Kidney (tissue), 14 donors: Measurements from ENCODE around the gene ZG16. TPM values are rescaled to one million over a fixed set of nuclear protein-coding genes. Genes with fewer than 3 reads are reported as not detected.

ENCODE experiments used
- DNase-seq, 5 donors: peaks; one replicate each; pipeline ENCODE4 v3.0.0-alpha.2; 2013 to 2020
- FAIRE-seq: peaks from 2 replicates; lab custom pipeline; 2012; peaks lifted over from hg19 to GRCh38; lab: Jason Lieb, UNC
- H3K27ac ChIP-seq, 2 donors: one replicate each; pipeline ENCODE4 v1.7.0; 2013; ENCODE audit warnings: low read depth in 2 of 2, low read length in 2 of 2, inconsistent platforms in 1 of 2
- H3K27me3 ChIP-seq: one replicate; pipeline ENCODE4 v1.7.1; 2013; ENCODE audit warnings: low read length, inconsistent platforms; ENCODE audit not compliant: control insufficient read depth, insufficient read depth
- H3K36me3 ChIP-seq, 3 donors: one replicate each; pipeline versions ENCODE4 v1.7.0 to v1.7.1; 2013; ENCODE audit warnings: low read length in 3 of 3, control low read depth in 1 of 3, inconsistent platforms in 1 of 3; ENCODE audit not compliant: insufficient read depth in 3 of 3, control insufficient read depth in 2 of 3
- H3K4me1 ChIP-seq, 3 donors: one replicate each; pipeline versions ENCODE4 v1.7.0 to v1.7.1; 2013; ENCODE audit warnings: low read length in 3 of 3, inconsistent platforms in 1 of 3, low read depth in 1 of 3; ENCODE audit not compliant: control insufficient read depth in 2 of 3, insufficient read depth in 2 of 3
- H3K4me3 ChIP-seq, 3 donors: one replicate each; pipeline versions ENCODE4 v1.7.0 to v1.8.1; 2013; ENCODE audit warnings: low read length in 3 of 3, control low read depth in 1 of 3, inconsistent platforms in 1 of 3
- H3K9ac ChIP-seq, 3 donors: one replicate each; pipeline versions ENCODE4 v1.7.0 to v1.7.1; 2013; ENCODE audit warnings: low read length in 3 of 3, control low read depth in 1 of 3, inconsistent platforms in 1 of 3
- H3K9me3 ChIP-seq, 3 donors: one replicate each; pipeline versions ENCODE4 v1.7.0 to v1.7.1; 2013; ENCODE audit warnings: low read length in 3 of 3, control low read depth in 1 of 3, inconsistent platforms in 1 of 3; ENCODE audit not compliant: control insufficient read depth in 2 of 3, insufficient read depth in 1 of 3
- intact Hi-C: fragments of 100-400 bp; cut with DNase I; formaldehyde crosslinking; loops from one replicate; pipeline ENCODE4 v1.11.1; 2022
- polyA plus RNA-seq: library from polyadenylated mRNA; stranded (reverse); fragments of 350-450 nt; fragmentation: Illumina TruSeq; extraction: RNeasy Lipid Tissue Mini Kit (QIAGEN cat#74804); gene quantifications from one replicate; pipeline ENCODE4 v1.2.3, GENCODE V29; 2014; ENCODE audit warnings: low read depth, low replicate concordance; ENCODE audit not compliant: insufficient read depth
- total RNA-seq: library from RNA; stranded (reverse); fragmentation: NEBNext Ultra II Directional; extraction: Animal tissue kit (Norgen Biotek cat#: 25700); gene quantifications from one replicate; pipeline ENCODE4 v1.2.1, GENCODE V29; 2021
- TF ChIP-seq, protein P1 (sequence below): IDR thresholded peaks from 3 replicates; pipeline ENCODE4 v1.5.1; 2012; ENCODE audit warnings: mild to moderate bottlenecking, moderate library complexity, borderline replicate concordance; ENCODE audit not compliant: insufficient read depth; ENCODE audit errors: extremely low read depth
- donor health status: control.
- donor health status: control.
- donor health status: control.
- donor health status: control.
- donor health status: control.
- donor health status: DM: yes; HTN: yes; CAD: no.
- donor health status: Normal renal cell carcinoma (clear cell type).

ZG16 gene
- total and polyA plus RNA-seq, 2 donors from 2014 or later: not detected

DNA sequence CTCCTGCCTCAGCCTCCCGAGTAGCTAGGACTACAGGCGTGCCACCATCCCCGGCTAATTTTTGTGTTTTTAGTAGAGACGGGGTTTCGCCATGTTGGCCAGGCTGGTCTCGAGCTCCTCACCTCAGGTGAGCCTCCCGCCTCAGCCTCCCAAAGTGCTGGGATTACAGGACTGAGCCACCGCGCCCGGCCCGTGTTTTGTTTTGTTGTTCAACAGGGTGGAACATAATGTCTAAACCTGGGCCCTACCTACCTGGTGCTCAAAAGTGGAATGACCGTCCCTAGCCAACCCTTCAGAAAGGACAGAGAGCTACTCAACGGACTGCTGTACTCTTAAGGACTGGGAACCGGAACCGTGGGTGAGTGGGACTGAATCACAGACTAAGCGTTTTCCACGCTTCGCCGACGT lies 11.7 kb downstream of the ZG16 start:
- Histone ChIP-seq H3K27me3 (no peaks in the 10 kb centered on the region), H3K4me1 (peaks cover 0 to 14% (median 2%) of the 10 kb centered on the region in 3 donors), H3K36me3 (peaks cover 0 to under 1% (median 0%) of the 10 kb centered on the region in 3 donors), H3K27ac (peak overlapping the region; percentile 80 to 90), H3K4me3 (peak overlapping the region; percentile 71 to 92 (median 86)), H3K9ac (peak overlapping the region; percentile 57 to 91 (median 72)), H3K9me3 (no peaks in the 10 kb centered on the region)
- DNase-seq (peak in 2 of 5 donors; percentile 65 to 83), FAIRE-seq (no peak)
- TF ChIP-seq, protein P1, sequence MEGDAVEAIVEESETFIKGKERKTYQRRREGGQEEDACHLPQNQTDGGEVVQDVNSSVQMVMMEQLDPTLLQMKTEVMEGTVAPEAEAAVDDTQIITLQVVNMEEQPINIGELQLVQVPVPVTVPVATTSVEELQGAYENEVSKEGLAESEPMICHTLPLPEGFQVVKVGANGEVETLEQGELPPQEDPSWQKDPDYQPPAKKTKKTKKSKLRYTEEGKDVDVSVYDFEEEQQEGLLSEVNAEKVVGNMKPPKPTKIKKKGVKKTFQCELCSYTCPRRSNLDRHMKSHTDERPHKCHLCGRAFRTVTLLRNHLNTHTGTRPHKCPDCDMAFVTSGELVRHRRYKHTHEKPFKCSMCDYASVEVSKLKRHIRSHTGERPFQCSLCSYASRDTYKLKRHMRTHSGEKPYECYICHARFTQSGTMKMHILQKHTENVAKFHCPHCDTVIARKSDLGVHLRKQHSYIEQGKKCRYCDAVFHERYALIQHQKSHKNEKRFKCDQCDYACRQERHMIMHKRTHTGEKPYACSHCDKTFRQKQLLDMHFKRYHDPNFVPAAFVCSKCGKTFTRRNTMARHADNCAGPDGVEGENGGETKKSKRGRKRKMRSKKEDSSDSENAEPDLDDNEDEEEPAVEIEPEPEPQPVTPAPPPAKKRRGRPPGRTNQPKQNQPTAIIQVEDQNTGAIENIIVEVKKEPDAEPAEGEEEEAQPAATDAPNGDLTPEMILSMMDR: no peak
- intact Hi-C loops: no loop called here

DNA sequence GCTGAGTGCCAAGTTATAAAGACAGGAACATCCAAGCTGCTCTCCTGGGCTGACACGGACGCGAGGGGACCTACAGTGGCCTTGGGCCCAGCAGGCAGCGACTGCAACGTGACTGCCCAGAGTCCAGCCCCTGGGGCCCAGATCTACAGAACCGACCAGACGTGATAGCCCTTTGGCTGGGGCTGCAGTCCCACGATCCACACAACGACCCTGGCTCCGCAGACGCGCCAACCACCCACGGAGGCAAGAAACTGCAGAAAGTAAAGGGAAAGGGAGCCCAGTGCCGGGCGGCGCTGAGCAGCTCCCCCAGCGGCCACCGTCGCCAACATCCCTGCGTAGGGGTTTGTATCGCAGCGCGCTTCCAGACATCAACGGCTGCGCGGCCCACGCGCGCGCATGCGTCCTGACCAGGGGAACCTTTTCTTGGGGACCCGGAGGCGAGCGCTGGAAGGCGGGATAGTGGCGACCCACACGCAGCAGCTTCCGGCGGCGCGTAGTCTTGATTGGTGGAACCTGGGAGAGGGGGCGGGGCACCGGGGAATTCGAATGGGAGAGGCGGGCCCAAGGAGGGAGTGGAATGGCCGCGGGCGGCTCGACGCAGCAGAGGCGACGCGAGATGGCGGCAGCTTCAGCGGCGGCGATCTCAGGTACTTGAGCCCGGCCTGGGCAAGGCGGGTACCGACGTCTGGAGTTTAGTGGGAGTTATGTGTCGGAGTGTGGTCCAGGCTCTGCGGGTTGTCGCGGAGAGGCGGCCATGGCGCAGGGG lies 12.3 kb downstream of the ZG16 start, which contains the start of gene KIF22:
Gene KIF22 (plus strand): TSS at position 569 of the 766 bp plus-strand sequence. CDS start 9 bp downstream, at position 578.
- FAIRE-seq (peak; percentile 25), DNase-seq (peak; percentile 99 to 100 (median 100))
- Histone ChIP-seq H3K27ac (peak within 1 kb of the TSS; percentile 80 to 90), H3K4me1 (peaks cover 0 to 14% (median 0%) of the 10 kb centered on the region in 3 donors), H3K36me3 (peaks cover 0 to 3% (median 0%) of the 10 kb centered on the region in 3 donors), H3K9me3 (no peaks in the 10 kb centered on the region), H3K27me3 (no peaks in the 10 kb centered on the region), H3K9ac (peak within 1 kb of the TSS; percentile 72 to 91 (median 76)), H3K4me3 (peak within 1 kb of the TSS; percentile 71 to 92 (median 87))
- TF ChIP-seq, protein P1: peak; percentile 65
- intact Hi-C loops: no loop called here

DNA sequence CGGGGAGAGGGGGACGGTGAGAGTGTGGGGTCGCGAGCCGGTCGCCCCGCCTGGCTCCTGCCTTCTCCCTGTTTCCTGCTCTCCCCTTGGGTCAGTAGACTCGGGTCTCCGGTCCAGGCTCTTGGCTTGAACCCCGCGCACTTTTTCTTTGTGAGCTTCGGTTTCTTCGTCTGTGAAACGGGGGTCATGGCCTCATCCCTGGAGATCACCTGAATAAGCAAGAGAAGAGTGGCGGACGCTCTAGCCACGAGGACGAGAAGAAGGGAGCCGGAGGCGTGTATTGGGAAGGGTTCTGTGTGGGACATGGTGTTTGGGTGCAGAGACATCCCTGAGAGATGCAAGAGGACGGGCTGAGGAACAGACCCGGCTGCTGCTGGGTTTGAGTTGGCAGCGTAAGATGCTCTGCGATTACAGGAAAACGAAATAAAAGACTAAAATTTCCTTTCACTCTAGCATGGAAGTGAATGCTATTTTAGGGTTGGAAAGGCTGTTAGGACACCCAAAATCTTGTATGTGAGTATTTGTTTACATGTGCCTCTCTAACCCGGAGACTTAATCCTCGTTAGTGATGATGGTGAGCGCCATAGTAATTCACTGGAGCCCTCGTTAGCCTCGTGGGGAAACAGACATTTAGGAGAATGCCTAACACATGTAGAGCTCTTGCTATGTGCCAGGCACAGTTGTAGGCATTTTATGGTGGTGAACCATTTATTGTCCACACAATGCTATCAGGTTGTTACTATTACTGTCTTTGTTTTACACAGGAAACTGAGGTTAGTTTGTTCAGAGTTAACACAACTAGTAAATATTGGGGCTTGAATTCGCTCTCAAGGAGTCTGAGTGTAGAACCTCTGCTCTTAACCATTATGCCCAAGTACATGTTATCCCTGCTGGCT lies 13.1 kb downstream of the ZG16 start:
- peaks cover 0 to 3% (median 0%) of the 10 kb centered on the region in 3 donors for H3K36me3 ChIP-seq
- no peaks in the 10 kb centered on the region for H3K9me3 ChIP-seq
- TF ChIP-seq, protein P1: no peak
- H3K27me3 ChIP-seq: no peaks in the 10 kb centered on the region
- peak overlapping the region; percentile 64 to 76 (median 74) for H3K9ac ChIP-seq
- peaks cover 0 to 14% (median 0%) of the 10 kb centered on the region in 3 donors for H3K4me1 ChIP-seq
- intact Hi-C loops: no loop called here
- H3K4me3 ChIP-seq: peak overlapping the region; percentile 70 to 92 (median 87)
- no peak for FAIRE-seq
- no peak overlapping the region for H3K27ac ChIP-seq
- no peak for DNase-seq
